ENCODE data around the gene GHSR. TPM values are rescaled to one million over a fixed set of nuclear protein-coding genes. Genes with fewer than 3 reads are reported as not detected.

Gene GHSR
- total and polyA plus RNA-seq, 2 experiments from 2014 or later: not detected

GRCh38 chr3:172410702-172411477, 37.4 kb downstream of the GHSR start:
- Histone ChIP-seq H3K4me2 (no peak overlapping the region), H3K9me3 (ENCODE audit: low read depth) (no peaks in the 10 kb centered on the region), H3K4me1 (ENCODE audit: insufficient read depth) (no peaks in the 10 kb centered on the region), H3K4me3 (no peak overlapping the region), H3K27ac (no peak overlapping the region), H4K20me1 (ENCODE audit: insufficient read depth, poor library complexity, severe bottlenecking) (no peaks in the 10 kb centered on the region), H3K79me2 (no peaks in the 10 kb centered on the region), H3K36me3 (replicated peaks; ENCODE audit: insufficient read depth, low read depth) (no peaks in the 10 kb centered on the region), H2AFZ (no peak overlapping the region), H3K9me2 (replicated peaks; ENCODE audit: insufficient read depth) (no peaks in the 10 kb centered on the region), H3K27me3 (no peaks in the 10 kb centered on the region)
- DNase-seq (ENCODE audit: low spot score): no peak
- 95% methylated on average over 13 of the region's 13 CpGs for WGBS (ENCODE audit: low lambda C conversion rate, missing lambda C conversion rate)
- TF ChIP-seq CTCF (IDR thresholded peaks at IDR 0.05; ENCODE audit: poor library complexity) (no peak), EZH2 (IDR thresholded peaks at IDR 0.05; ENCODE audit: borderline replicate concordance) (no peak), EZH2phosphoT487 (IDR thresholded peaks at IDR 0.05; ENCODE audit: low read depth, severe bottlenecking, unreplicated experiment) (no peak)

GRCh38 chr3:172407872-172408271, 40.4 kb downstream of the GHSR start:
- H3K36me3 ChIP-seq (replicated peaks; ENCODE audit: insufficient read depth, low read depth): no peaks in the 10 kb centered on the region
- H3K27me3 ChIP-seq: no peaks in the 10 kb centered on the region
- H3K9me2 ChIP-seq (replicated peaks; ENCODE audit: insufficient read depth): no peaks in the 10 kb centered on the region
- H3K9me3 ChIP-seq (ENCODE audit: low read depth): no peaks in the 10 kb centered on the region
- no peaks in the 10 kb centered on the region for H3K4me1 ChIP-seq (ENCODE audit: insufficient read depth)
- no peak overlapping the region for H2AFZ ChIP-seq
- H4K20me1 ChIP-seq (ENCODE audit: insufficient read depth, poor library complexity, severe bottlenecking): no peaks in the 10 kb centered on the region
- no peak for DNase-seq (ENCODE audit: low spot score)
- H3K79me2 ChIP-seq: no peaks in the 10 kb centered on the region
- 94% methylated on average over 3 of the region's 3 CpGs for WGBS (ENCODE audit: low lambda C conversion rate, missing lambda C conversion rate)
- H3K4me3 ChIP-seq: no peak overlapping the region
- H3K27ac ChIP-seq: no peak overlapping the region
- no peak overlapping the region for H3K4me2 ChIP-seq
- TF ChIP-seq EZH2phosphoT487 (IDR thresholded peaks at IDR 0.05; ENCODE audit: low read depth, severe bottlenecking, unreplicated experiment): no peak
- no peak for TF ChIP-seq EZH2 (IDR thresholded peaks at IDR 0.05; ENCODE audit: borderline replicate concordance)
- TF ChIP-seq CTCF (IDR thresholded peaks at IDR 0.05; ENCODE audit: poor library complexity): no peak

- TF ChIP-seq EZH2phosphoT487 (IDR thresholded peaks at IDR 0.05; ENCODE audit: low read depth, severe bottlenecking, unreplicated experiment) (no peak), EZH2 (IDR thresholded peaks at IDR 0.05; ENCODE audit: borderline replicate concordance) (no peak), CTCF (IDR thresholded peaks at IDR 0.05; ENCODE audit: poor library complexity) (no peak)
- H3K79me2 ChIP-seq: no peaks in the 10 kb centered on the region
- H4K20me1 ChIP-seq (ENCODE audit: insufficient read depth, poor library complexity, severe bottlenecking): no peaks in the 10 kb centered on the region
Measured at GRCh38 chr3:172405914-172406313, 42.3 kb downstream of the GHSR start.

More at GRCh38 chr3:172405914-172406313, 42.3 kb downstream of the GHSR start:
- Histone ChIP-seq H3K4me2 (no peak overlapping the region), H3K9me2 (replicated peaks; ENCODE audit: insufficient read depth) (no peaks in the 10 kb centered on the region), H3K27ac (no peak overlapping the region), H3K36me3 (replicated peaks; ENCODE audit: insufficient read depth, low read depth) (no peaks in the 10 kb centered on the region), H3K4me3 (no peak overlapping the region), H2AFZ (no peak overlapping the region), H3K9me3 (ENCODE audit: low read depth) (no peaks in the 10 kb centered on the region), H3K27me3 (no peaks in the 10 kb centered on the region), H3K4me1 (ENCODE audit: insufficient read depth) (no peaks in the 10 kb centered on the region)
- WGBS (ENCODE audit: low lambda C conversion rate, missing lambda C conversion rate): 92% methylated on average over 2 of the region's 2 CpGs
- no peak for DNase-seq (ENCODE audit: low spot score)
